ENCODE measurements around the gene TOM1L2.

Gene TOM1L2

DNA sequence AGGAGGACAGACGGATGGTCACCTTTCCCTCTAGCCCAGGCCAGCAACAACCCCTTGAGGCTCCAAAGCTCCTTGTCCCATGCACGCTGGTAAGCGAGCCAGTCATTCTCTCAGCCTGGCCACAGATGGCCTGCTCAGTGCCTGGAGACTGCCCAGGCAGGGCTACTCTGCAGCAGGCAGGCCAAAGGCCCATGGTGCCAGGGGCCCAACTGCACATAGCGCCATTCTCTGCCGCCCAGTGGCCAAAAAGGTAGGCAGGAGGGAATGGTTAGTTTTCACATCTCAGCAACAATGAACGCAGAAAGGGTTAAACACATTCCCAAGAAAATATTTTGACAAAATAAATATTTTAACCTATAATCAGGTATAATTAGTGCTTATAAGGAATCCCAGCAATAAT lies 127.7 kb downstream of the TOM1L2 start:
- no peak for DNase-seq

DNA sequence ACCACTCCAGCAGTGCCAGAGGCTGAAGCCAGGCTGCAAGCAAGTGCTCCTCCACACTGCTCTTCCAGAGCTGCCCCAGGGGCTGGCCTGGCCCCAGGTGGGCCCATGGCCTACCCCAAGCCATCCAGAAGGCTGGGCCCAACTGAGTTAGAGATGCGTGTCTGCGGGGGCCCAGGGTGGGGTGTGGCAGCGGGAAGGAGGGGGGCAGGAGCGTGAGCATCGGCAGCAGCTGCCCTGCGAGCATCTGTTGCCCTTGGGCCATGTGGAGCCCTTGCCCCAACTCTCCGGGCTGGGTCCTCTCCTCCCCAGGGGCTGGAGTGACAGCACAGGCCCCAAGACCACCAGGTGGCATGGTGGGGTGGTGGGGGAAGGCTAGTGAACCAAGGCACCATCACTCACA lies 128.1 kb downstream of the TOM1L2 start:
- DNase-seq = no peak

DNA sequence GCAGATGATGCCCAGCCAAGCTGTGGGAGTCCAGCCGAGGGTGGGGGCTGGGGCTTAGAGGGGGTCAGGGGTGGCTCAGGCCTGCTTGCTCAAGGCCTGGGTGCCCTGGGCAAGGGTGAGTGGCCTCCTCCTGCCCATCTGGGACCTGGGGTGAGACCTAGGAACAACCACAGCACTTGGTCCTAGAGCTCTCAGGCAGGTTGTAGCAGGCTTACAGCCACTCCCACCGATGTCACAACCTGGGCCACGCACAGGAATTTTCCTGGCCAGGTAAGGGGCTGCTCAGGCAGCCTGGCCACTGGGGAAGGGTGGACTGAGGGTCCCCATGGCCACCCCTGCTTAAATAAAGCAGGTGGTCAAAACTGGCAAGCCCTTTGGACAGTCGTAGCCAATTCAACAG lies 129.1 kb downstream of the TOM1L2 start:
- no peak for DNase-seq

DNA sequence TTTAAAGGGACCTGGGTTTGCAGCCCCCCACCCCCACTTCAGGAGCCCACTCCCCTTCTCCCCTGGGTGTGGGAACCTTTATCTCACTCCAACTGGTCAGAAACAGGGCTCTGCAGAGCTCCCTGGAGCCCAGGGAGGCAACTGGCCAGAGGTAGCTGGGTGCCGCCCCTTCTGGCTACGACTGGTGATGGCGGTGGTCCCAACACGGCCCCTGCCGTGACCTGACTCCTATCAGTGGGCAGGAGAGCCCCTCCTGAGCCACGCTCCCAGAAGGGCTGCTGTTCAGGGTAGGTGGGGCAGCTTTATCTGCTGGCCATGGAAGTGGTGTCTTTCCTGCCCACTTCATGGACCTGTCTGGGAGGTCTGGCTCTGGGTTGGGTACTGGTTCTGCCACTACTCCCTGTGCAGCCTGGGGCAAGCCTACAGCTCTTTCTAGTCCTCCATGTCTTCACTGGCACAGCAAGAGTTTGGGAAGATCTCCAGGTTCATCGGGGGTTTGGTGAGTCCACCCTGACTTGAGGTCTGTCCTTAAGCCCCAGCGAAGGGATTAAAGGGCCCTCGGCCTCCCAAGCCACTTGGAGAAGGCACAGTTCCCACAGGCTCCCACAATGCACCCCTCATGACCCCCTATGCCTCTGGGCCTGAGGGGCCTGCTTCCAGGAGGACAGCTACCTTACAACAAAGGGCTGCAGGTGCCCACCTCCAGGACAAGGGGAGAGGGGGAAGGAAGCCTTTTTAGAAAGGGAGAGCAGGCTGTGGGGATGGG lies 129.9 kb downstream of the TOM1L2 start:
- DNase-seq = no peak

DNA sequence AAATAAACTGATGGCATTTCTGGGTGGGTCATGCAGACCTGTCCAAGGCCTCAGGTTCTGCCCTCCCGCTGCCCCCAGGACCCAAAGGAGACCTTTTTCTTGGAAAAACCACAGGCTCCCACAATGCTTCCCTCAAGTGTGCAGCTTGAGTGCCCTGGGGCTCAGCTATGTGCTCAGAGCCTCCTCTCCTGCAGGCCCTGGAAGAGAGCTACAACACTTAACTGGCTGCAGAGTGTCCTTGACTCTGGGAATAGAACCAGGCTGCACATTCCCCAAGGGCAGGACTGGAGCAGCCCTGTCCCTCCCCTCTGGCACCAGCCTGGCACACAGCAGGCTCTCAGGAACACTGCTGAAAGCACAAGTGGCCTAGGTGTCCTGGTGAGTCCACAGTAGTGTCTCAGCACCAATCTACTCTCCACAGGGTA lies 130.6 kb downstream of the TOM1L2 start:
- peak; percentile 76 for DNase-seq

DNA sequence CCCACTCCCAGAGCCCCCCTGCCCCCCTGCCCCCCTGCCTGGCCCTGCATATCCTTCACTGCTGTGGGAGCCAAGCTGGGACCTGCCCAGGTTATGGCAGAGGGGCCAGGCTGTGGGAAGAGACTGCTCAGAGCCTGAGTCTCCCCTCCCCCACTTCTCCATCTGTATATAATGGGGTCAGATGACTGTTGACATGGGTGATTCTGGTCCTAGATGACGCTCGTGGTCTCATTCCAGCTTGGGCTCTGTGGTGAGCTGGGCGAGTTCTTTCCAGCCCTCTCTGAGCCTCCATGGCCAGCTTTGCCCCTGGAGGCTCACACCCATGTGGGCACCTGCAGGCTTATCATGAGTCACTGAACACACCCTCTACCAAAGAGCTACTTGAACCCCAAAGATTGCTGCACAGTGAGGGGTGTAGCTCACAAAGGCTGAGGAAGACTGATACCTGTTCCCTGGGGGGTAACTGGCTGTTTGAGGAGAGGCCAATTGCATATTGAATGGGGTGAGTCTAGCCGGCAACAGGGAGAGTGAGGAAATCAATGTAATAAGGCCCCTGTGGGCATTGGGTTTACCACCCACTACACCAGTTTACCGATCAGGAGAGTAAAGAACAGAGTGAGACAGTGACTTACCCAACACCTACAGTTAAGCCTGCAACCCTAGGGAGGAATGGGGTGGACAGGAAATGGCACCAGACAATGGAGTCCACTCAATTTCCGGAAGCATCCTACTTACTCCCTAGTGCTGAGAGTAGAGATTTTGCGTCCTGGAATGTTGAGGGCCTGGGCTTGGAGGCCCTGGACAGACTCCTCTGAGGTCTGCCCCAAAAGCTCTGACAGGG lies 131.2 kb downstream of the TOM1L2 start:
- peak; percentile 39 for DNase-seq

DNA sequence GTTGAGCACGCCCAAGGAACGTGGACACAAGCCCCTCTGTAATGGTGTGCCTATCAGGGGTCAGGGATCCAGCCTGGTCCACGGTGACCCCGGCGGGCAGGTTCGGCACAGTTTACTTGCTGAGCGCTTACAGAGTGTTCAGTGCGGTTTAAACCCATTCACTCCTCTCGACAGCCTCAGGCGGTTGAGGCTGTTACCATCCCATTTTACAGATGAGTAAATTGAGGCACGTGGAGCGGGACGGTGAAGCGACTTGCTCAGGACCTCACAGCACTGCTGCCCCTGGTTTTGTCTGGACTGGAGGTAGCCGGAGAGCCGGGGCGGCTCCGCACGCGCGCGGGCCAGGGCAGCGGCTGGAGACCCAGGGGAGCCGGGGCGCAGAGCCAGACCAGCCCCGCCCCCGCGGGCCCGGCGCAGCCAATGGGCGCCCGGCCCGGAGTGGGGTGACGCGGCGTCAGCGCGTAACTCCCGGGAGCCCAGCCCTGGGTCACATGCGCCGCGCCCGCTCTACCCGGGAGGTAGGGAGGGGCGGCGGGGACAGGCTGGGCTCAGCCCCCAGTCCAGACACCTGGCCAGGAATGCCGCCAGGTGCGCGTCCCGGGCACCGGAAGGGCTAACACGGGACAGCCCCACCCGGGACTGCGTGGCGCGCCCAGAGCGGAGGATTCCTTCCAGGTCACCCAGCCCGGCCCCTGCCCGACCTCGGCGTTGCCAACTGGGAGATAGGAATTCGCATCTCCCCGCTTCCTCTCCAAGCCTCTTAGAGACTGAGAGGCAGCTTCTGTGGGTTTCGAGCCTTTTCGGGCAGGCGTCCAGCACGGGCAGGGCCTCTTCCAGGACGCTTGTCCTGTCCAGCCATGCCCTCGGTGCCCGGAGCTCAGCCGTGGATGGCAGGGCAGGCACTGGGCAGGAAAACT lies 132.2 kb downstream of the TOM1L2 start:
- peak; percentile 81 for DNase-seq

DNA sequence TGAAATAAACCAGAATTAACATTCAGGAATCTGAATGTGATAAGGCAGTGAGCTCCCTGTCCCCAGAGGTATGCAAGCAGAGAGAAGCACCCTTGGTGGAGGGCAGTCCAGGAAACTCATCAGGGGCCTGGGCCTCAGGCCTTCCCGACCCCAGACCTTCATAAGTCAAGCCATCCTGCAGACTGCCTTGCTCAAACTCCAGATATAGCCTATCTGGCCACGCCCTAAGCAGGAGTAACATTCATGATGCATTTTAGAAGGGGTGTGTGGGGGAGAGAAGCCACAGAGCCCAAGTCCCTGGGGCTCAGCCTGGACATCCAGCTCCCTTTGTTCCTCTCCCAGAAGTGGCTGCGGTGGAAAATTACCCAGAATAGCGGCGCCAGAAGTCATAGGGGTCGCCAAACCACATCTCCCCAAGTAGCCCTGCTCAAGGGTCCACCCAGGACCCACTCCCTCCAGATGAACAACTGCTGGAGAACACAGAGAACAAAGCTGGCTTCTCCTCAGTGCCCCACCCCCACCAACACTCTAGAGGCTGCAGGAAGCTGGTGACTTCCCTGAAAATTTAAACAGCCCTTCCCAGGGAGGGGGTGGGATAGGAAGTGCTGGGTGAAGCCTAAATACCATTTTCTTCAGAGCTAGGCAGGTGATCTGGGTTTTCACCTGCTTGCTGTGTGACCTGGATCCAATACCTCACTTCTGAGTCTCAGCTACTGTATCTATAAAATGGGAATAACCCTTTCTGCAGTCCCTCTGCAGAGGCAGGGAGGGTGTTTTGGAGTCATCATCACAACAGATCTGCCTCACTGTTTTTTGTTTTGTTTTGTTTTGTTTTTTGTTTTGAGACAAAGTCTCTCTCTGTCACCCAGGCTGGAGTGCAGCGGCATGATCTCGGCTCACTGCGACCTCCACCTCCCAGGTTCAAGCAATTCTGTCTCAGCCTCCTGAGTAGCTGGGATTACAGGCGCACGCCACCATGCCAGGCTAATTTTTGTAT lies 133.9 kb downstream of the TOM1L2 start:
- peak; percentile 57 for DNase-seq

DNA sequence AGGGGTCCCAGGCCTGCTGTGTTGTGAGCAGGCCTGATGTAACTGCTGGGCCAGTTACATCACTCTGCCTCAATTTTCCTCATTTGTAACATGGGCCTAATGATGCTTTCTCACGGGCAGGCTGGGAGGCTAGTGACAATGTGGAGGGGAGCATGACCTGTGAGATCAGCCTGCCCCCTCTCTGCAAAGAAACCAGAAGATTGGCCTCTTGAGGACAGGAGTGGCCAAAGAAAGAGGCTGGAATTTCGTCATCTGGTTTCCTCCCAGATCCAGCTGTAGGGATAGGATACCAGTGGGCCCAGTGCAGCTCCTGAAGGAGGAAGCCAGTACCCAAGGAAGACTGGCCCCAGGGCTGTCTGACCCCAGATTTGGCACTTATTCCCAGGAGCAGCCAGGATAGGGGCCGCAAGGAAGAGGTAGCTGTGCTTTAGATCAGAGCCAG lies 134.8 kb downstream of the TOM1L2 start:
- no peak for DNase-seq

DNA sequence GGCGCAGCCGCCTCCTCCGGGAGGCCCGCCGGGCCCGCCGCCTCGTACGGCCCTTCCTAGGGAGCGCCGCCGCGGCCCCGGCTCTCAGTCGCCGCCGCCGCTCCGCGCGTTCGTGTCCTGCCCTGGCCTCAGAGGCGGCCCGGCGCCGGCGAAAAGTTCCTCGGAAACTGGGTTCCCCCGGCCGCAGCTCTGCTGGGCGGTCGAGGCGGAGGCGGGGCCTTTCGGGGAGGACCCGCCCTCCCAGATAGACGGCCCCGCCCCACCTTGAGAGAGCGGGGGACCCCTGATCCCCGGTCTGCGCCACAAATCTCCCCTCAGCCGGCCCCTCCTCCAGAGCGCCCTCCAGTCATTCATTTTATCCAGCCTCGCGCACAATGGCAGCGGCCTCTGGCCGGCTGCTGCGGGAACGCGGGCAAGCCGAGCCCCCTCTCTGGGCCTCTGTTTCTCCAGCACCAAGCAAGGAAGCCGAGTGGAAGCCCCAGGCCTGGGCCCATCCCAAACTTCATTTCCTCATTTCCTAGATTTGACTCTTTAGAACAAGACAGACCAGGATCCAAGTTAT lies 135.3 kb downstream of the TOM1L2 start, which contains the start of gene SREBF1:
Gene SREBF1 (minus strand): TSS at position 169 of the 562 bp plus-strand sequence. CDS start 169 bp downstream, outside the sequence.
- no peak for DNase-seq

DNA sequence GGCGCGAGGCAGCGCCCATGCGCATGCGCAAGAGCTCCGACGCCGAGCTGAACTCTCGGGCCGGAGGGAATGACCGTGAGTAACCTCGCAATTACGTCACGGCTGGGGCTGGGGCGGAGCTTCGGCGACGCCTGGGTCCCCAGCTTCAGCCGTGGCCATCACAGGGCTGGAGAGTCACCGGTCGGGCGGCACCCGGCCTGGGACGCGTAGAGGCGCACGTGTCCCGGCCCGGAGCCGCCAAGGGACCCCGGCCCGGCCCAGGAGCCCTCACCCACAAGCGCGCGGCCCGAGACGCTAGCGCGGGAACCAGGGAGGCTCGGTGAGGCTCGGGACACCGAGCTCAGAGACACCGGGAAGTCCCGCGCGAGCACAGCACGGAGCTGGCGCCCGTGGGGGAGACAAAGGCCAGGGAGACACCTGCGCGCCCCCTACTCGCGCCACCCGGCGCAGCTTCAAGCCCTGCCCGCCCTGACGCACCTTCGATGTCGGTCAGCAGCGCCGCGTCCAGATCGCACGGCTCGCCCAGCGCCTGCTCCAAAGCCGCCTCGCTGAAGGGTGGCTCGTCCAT lies 135.9 kb downstream of the TOM1L2 start:
- peak; percentile 85 for DNase-seq

DNA sequence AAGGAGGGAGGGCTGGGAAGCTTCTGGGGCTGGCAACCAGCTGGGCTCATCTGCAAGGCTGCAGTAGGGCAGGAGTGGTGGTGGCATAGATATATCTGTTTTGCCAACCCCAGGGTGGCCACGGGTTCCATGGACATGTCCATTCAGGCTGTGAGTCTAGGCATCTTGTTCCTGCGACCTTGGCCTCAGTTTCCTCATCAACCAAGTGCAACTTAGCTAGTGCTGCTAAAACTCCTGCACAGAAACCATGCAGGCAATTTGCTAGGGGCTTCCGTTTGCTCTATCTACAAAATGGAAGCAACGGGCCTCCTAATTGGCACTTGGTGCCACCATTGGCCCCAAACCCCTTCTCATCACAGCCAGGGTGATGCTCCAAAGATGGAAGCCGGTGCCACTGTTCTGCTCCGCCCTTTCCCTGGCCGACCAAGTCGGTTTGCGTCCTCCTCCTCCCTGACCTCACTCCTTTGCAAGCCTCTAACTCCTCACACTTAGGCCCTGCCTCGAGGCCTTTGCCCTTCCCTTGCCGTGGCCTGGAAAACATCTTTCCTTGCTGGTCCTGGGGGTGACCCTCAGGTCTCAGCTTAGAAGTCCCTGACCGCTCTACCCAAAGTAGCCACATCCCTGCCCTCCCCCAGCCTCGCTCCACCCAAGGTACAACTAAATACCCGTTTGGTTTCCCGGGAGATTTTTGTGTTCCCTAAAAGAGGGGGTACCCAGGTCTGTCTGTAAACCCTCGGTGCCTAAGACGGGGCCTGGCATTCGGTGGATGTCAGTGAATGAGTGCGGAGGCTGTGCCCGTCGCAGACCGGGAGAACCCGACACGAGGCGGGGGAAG lies 136.6 kb downstream of the TOM1L2 start:
- DNase-seq = no peak

DNA sequence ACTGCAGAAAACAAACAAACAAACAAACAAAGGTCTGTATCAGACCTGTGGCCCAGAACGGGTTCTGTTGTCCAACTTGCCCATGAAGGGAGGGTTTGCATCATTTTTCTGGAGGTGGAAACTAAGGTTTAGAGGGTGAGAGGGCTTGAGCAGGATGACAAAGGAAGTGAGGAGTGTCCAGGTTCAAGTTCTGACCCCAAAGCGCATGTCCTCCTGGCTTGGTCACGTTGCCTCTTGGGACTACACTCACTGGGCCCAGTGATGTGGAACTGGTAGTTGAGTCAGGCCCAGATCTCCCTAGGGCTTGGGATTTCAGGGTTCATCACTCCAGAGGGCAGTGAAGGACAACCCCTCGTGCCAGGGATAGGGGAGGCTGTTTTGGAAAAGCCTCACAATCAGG lies 137.2 kb downstream of the TOM1L2 start:
- no peak for DNase-seq

DNA sequence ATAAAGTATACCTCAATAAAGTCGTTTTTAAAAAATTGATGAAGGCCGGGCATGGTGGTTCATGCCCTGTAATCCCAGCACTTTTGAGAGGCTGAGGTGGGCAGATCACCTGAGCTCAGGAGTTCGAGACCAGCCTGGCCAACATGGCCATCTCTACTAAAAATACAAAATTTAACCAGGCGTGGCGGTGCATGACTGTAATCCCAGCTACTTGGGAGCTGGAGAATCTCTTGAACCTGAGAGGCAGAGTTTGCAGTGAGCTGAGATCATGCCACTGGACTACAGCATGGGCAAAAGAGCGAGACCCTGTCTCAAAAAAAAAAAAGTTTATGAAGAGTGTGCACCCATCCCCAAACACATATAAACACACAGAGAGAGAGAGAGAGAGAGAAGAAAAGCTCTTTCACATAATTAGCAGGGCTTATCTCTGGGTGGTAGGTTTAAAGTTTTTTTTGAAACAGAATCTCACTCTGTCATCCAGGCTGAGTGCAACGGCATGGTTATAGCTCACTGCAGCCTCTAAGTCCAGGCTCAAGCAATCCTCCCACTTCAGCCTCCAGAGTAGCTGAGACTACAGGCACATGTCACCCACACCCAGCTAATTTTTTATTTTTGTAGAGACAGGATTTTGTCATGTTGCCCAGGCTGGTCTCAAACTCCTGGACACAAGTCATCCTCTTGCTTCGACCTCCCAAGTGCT lies 138.4 kb downstream of the TOM1L2 start:
- no peak for DNase-seq

DNA sequence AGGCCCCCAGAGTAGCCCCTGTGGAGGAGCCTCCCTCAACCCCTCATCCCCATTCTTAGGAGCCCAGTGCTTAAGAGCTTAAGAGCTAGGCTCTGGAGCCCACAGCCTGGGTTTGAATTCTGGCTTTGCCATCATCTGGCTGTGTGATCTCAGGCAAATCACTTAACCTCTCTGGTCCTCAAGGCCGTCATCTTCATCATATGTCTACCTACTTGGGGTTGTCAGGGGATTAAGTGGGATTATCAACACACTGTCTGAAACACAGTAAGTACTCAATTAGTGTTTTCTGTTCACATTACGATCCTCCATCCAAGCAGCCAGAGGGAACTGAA lies 140.2 kb downstream of the TOM1L2 start:
- DNase-seq = no peak

DNA sequence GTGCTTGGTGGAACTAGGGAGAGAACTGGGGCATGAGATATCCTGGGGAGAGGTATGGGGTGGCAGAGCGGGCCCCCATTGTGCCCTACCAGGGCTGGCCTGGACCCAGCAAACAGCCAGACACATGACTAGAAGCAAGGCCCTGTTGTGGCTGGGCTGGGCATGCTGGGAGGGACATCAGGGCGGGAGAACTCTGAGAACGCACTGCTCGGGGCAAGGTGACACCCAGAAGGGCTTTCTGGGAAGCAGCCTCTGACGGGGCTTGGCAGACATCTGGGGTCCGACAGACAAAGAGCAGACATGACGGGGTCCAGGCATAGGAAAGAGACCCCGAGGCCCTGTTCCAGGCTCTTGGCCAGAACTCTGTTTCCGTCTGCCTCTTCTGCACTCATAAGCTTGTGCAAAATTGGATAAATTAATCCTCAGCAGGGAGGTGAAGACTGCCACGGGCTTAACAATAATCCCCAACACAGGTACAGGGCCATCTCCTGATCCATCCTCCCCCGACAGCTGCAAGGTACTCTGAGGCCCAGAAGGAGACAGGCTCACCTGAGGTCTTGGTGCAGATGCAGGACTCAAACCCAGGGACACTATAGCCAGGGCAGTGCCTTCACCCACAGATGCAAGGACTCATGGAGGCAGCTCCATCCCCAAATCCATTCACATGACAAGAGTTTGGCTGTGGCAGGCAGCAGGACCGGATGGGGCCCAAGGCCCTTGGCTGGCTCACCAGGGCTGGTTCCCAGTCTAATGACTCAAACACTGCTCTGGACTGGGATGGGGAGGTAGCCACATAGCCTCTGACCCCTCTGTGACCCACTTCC lies 140.8 kb downstream of the TOM1L2 start:
- no peak for DNase-seq

DNA sequence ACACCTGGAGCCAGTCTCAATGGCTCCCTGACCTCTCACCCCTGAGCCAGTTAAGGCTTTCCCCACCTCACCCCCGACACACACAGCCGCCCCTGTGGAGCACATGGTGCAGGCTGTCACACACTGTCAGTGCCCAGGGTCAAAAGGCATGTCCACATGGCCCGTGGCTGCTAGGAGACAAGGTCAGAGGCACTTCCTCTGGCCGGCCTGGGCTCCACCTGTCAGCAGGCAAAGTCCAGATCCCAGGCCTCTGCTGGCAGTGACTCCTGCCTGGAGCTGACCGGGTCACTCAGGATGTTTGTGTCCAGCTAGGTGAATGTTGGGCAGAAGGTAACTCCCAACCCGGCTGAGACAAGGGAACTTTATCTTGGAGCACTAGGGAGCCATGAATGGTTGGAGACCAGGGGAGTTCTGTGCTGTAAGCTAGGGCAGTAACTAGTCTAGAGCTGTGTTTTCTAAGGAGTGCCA lies 141.4 kb downstream of the TOM1L2 start:
- DNase-seq = no peak

DNA sequence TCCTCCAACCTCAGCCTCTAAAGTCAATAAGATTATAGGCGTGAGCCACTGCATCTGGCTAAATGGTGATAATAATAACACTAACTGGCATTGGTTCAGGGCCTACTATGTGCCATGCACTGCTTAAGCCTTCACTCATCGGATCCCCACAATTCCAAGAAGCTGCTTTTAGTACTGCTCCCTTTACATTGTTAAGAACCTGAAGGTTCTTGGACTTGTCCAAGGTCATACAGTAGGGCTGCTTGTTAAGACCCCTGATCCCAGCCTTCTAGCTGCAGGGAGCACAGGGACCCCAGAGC lies 142.0 kb downstream of the TOM1L2 start:
- no peak for DNase-seq
